T47D (cell line): ENCODE results near the gene NCCRP1.

Source experiments
- DNase-seq, 2 experiments: peaks; one replicate each; pipeline versions ENCODE4 v3.0.0 to v3.0.0-alpha.2; 2011 to 2012; ENCODE audit warnings: low read depth in 1 of 2, low spot score in 1 of 2
- JUND ChIP-seq: IDR thresholded peaks from 2 replicates; pipeline ENCODE4 v1.6.1; 2012; ENCODE audit warnings: low read depth
- in situ Hi-C: cut with HindIII; loops from 2 replicates; pipeline ENCODE4 v1.10.0; 2016; ENCODE audit warnings: low sequenced_read_pairs, low pct_unique_long_range_greater_than_20kb

Gene NCCRP1

DNA sequence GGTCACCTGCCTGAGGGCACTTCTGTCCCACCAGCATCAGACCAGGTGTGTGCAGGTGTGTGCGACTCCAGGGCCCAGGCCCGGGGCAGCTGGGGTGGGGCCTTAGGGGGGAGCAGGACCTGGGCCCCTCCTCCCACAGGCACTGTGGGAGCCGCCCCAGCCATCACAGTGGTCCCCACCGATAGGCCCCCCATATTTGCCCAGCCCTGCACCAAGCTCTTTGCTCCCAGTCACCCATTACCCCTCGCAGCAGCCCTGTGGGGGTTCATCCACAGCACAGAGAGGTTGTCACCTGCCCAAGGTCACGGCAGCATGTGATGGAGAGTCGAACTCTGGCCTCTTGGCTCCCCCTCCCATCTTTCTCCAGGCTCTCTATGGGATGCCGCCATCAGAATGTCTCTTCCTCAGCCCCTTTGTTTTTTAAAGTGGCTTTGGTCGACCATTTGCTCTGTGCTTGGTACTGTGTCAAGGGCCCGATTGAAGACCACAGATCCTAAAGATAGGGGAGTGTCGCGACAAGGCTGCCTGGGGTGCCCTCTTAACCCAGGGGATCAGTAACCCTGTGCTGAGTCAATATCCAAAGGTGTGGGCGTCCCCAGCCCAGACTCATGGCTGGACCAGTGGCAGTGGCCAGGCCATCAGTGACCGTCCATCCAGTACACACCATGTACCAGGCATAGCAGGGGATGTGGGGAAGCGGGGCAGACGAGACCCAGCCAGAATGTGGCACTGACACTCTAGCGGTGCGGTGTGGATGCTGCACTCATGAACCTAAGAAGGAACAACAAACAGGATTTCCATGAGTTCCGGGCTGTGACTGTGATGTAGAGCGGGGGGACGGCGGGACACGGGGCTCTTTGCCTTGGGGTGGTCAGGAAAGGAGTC, 28.3 kb upstream of the NCCRP1 start:
- in situ Hi-C loops: no loop called here
- no peak for DNase-seq
- no peak for TF ChIP-seq JUND

DNA sequence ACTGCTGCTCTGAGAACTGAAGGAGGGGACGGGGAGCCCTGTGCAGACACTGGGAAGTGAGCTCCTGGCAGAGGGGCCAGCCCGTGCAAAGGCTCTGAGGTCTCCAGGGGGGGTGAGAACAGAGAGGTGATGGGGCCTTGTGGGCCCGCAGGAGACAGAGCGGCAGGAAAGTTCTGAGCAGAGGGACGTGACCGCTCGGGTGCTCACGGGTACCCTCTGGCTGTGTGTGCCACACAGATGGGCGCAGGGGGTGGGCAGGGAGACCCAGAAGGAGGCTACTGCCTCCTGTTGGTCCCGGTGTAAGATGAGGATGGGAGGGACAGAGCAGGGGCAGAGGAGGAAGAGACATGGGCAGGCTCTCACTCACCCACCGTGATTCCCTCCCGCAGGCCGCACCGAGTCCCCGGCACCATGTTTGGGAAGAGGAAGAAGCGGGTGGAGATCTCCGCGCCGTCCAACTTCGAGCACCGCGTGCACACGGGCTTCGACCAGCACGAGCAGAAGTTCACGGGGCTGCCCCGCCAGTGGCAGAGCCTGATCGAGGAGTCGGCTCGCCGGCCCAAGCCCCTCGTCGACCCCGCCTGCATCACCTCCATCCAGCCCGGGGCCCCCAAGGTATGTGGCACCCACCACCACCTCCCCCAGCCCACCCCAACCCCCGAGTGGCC, 27.5 kb upstream of the NCCRP1 start:
- no peak for TF ChIP-seq JUND
- no peak for DNase-seq

DNA sequence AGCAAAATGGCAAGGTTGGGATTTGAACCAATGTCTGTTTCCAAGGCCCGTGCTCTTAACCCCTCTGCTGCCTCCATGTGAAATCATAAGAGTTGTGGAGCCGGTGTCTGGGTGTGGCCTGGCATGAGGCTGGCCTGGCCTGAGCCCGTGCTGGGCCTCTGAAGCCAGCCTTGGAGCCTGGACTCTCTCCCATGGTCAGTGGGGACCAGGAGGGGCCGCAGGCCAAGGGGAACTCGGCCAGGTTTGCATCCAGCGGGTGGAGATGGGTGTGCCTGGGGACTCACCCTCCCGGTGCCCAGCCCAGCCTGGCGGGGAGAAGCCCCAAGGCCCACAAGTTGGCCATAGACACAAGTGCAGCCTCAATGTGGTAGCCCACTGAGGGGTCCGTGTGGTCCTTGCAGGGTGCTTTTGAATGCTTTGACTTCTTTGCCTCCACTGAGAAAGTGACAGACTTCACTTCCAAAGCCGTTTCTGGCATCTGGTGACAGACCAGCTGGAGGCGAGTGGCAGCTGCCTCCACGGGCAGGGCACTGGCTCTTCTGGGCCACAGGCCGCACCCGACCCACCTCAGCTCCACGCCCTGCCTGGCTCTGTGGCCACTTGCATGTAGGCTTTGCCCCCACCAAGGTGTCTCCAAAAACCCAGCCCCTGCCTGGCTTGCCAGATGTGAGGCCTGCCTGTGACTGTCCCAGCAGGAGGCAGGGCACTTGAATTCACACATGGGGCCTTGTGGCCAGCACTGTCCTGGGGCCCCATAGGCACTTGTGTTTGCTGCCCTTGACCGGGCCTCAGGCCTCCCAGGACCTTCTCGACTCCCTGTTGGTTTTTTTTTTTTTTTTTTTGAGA, 26.2 kb upstream of the NCCRP1 start:
- no peak for TF ChIP-seq JUND
- DNase-seq: no peak
- in situ Hi-C loops: no loop called here

More for the DNA sequence above, 27.5 kb upstream of the NCCRP1 start:
- in situ Hi-C loops: no loop called here

DNA sequence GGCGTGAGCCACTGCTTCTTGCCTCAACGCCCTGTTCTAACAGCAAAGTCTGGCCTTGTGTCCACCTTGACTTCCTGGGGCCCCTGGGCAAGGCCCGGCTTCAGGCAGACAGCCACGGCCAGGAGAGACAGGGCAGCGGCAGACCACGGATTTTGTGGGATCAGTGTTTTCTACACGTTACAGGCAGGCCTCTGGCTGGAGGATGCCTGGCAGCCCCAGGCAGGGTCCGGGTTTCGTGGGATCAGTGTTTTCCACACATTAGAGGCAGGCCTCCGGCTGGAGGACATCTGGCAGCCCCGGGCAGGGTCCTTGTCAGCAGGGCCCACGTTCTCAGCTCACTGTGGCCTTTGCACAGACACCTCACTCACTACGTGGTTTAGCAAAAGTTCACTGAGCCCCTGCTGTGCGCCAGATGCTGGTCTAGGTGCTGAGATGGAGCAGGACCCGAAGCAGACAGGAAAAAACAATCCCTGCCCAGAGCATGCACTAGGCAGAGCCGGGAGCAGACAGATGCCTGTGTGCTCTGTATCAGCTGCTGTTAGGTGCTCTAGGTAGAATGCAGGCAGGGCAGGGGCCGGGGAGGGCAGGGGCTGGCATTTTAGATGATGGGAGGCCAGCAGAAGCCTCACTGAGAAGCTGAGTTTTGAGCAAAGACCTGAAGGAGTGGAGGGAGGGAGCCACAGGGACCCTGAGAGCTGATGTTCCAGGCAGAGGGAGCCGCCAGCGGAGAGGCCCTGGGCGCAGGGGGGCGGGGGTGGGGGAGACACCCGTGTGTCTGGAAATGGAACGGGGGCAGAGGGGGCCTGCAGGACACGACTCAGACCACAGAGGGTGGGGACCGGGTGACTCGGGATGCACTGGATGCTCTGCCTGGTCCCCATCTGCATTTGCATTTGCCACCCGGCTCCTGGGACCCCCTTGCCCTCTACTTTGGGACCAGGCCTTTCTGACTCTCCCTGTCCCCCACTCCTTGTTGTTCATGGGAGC, 25.0 kb upstream of the NCCRP1 start:
- no peak for DNase-seq
- in situ Hi-C loops: no loop called here
- no peak for TF ChIP-seq JUND

DNA sequence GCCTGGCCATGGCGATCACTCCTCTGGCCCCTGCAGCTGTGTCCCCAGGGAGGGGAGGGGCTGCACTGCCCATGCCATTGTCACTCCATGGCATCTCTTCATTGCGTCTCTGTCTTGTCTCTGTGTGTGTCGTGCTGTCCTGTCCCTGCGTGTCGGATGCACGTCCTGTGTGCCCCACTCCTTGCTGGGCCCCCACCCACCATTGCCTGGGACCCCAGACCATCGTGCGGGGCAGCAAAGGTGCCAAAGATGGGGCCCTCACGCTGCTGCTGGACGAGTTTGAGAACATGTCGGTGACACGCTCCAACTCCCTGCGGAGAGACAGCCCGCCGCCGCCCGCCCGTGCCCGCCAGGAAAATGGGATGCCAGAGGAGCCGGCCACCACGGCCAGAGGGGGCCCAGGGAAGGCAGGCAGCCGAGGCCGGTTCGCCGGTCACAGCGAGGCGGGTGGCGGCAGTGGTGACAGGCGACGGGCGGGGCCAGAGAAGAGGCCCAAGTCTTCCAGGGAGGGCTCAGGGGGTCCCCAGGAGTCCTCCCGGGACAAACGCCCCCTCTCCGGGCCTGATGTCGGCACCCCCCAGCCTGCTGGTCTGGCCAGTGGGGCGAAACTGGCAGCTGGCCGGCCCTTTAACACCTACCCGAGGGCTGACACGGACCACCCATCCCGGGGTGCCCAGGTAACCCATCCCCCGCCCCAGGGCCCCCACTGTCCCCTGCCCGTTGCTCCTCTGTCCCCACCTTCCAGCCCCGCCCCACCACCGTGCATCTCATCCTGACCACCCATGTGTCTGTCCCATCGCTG, 23.9 kb upstream of the NCCRP1 start:
- in situ Hi-C loops: no loop called here
- TF ChIP-seq JUND: no peak
- DNase-seq: no peak

DNA sequence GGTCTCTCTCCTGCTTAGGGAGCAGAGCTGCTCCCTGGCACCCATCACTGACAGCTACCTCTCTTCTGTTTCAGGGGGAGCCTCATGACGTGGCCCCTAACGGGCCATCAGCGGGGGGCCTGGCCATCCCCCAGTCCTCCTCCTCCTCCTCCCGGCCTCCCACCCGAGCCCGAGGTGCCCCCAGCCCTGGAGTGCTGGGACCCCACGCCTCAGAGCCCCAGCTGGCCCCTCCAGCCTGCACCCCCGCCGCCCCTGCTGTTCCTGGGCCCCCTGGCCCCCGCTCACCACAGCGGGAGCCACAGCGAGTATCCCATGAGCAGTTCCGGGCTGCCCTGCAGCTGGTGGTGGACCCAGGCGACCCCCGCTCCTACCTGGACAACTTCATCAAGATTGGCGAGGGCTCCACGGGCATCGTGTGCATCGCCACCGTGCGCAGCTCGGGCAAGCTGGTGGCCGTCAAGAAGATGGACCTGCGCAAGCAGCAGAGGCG, 23.2 kb upstream of the NCCRP1 start:
- in situ Hi-C loops: no loop called here
- DNase-seq: no peak
- no peak for TF ChIP-seq JUND

DNA sequence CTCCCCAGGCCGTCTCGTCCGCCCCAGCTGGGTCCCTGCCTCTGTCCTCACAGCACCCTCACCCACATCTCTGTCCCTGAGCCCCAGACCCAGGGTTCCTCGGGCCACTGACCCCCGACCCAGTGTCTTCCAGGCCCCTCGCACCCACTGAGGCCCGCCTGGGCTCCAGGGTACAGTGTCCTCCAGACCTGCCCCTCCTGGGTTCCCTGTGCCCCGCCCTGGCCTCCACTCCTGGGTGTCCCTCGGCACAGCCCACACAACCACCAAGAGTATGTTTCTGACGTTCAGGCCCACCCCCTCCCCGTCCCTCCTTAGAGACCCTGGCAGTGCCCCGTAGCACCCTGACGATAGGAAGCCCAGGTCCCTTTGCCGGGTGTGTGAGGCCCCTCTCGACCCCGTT, 22.6 kb upstream of the NCCRP1 start:
- no peak for DNase-seq
- in situ Hi-C loops: no loop called here

DNA sequence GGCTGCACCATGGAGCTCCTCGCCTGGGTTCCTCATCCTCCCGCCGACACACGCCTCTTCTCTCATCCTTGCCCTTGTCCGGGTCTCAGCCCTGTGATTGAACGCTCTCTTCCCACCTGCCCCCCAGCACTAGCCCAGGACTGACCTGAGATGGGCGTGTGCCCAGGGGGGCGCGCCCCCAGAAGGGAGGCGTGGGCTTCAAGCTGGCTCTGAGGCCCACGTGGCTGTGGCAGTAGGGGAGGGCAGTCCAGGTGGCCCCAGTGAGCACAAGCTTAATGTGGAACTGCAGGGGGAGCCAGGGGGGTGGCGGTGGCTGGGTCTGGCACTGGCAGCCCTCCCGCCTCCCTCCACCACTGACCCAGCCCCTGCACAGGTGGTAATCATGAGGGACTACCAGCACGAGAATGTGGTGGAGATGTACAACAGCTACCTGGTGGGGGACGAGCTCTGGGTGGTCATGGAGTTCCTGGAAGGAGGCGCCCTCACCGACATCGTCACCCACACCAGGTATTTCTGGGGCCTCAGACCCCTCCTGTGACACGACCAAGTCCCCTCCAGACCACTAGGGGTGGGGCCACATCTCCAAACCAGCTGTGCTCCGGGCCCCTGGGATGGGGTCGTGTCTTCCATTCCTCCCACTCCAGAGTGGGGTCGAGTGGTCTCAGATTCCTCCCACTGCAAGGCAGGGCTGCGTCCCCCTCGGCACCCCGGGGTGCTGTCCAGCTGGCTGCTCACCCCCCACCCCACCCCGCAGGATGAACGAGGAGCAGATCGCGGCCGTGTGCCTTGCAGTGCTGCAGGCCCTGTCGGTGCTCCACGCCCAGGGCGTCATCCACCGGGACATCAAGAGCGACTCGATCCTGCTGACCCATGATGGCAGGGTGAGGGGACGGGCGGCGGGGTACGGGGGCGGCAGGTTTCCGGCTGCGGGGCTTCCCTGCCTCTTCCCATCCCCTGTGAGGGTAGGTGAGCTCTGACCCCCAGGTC, 21.9 kb upstream of the NCCRP1 start:
- no peak for TF ChIP-seq JUND
- DNase-seq: no peak
- in situ Hi-C loops: no loop called here

More for the DNA sequence above, 22.6 kb upstream of the NCCRP1 start:
- no peak for TF ChIP-seq JUND

DNA sequence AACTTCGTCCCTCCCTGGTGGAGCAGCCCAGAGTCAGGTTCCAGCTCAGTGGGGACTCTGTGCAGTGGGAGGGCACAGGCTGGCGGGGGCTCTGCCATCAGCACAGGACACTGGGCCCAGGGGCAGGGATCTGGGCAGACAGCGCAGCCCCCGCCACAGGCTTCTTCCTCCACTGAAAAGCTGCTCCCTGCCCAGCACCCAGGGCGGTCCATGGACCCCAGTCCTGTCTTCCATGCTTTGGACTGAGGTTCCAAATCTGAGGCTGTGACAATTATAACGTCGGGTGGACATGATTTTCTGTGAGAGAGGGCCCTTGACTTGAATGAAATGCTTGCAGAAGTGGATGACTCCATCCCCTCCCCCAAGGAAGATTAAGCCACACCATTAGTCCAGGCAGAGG, 21.2 kb upstream of the NCCRP1 start:
- DNase-seq: no peak
- in situ Hi-C loops: no loop called here
- TF ChIP-seq JUND: no peak
